SK-N-SH (cell line): ENCODE measurements around the gene HERC3.

Source experiments
- FOXM1 ChIP-seq: IDR thresholded peaks from 2 replicates; pipeline ENCODE4 v1.4.0; 2012; ENCODE audit warnings: low read depth, mild to moderate bottlenecking
- POLR2AphosphoS5 ChIP-seq: IDR thresholded peaks from 2 replicates; pipeline ENCODE4 v1.6.1; 2012; ENCODE audit warnings: low read depth, low read length
- RAD21 ChIP-seq: IDR thresholded peaks from 2 replicates; pipeline ENCODE4 v1.6.1; 2012; ENCODE audit warnings: mild to moderate bottlenecking, low read length
- SMC3 ChIP-seq: IDR thresholded peaks from 2 replicates; pipeline ENCODE4 v1.6.1; 2012; ENCODE audit warnings: low read depth, low read length, improper control_type of control experiment
- YY1 ChIP-seq: IDR thresholded peaks from 2 replicates; pipeline ENCODE4 v1.4.0; 2012; ENCODE audit warnings: low read depth, mild to moderate bottlenecking
- TF ChIP-seq, protein P1 (sequence below): IDR thresholded peaks from 2 replicates; pipeline ENCODE4 v1.6.1; 2012; ENCODE audit warnings: mild to moderate bottlenecking, low read depth, low read length, moderate library complexity
- TF ChIP-seq, protein P2 (sequence below): fragments of 200-600 bp; sonication (generic); IDR thresholded peaks from 2 replicates; pipeline ENCODE4 v1.6.1; 2017; ENCODE audit warnings: antibody characterized with exemption, mild to moderate bottlenecking, moderate library complexity

DNA sequence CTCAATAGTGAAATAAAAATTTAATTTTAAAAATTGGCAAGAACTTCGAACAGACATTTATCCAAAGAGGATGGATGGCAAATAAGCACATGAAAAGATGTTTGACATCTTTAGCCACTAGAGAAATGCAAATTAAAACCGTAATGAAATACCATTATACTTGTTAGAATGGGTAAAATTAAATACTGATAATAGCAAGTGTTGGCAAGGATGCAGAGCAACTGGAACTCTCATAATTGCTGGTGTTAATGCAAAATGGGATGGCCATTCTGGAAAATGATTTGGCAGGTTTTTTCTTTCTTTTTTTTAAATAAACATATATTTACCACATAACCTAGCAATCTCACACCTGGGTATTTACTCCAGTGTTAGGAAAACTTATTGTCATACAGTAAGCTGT is 51.7 kb downstream of the HERC3 start:
- no peak for TF ChIP-seq POLR2AphosphoS5
- no peak for TF ChIP-seq YY1
- TF ChIP-seq RAD21, result no peak
- TF ChIP-seq, protein P1, sequence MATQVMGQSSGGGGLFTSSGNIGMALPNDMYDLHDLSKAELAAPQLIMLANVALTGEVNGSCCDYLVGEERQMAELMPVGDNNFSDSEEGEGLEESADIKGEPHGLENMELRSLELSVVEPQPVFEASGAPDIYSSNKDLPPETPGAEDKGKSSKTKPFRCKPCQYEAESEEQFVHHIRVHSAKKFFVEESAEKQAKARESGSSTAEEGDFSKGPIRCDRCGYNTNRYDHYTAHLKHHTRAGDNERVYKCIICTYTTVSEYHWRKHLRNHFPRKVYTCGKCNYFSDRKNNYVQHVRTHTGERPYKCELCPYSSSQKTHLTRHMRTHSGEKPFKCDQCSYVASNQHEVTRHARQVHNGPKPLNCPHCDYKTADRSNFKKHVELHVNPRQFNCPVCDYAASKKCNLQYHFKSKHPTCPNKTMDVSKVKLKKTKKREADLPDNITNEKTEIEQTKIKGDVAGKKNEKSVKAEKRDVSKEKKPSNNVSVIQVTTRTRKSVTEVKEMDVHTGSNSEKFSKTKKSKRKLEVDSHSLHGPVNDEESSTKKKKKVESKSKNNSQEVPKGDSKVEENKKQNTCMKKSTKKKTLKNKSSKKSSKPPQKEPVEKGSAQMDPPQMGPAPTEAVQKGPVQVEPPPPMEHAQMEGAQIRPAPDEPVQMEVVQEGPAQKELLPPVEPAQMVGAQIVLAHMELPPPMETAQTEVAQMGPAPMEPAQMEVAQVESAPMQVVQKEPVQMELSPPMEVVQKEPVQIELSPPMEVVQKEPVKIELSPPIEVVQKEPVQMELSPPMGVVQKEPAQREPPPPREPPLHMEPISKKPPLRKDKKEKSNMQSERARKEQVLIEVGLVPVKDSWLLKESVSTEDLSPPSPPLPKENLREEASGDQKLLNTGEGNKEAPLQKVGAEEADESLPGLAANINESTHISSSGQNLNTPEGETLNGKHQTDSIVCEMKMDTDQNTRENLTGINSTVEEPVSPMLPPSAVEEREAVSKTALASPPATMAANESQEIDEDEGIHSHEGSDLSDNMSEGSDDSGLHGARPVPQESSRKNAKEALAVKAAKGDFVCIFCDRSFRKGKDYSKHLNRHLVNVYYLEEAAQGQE, result no peak
- TF ChIP-seq, protein P2, sequence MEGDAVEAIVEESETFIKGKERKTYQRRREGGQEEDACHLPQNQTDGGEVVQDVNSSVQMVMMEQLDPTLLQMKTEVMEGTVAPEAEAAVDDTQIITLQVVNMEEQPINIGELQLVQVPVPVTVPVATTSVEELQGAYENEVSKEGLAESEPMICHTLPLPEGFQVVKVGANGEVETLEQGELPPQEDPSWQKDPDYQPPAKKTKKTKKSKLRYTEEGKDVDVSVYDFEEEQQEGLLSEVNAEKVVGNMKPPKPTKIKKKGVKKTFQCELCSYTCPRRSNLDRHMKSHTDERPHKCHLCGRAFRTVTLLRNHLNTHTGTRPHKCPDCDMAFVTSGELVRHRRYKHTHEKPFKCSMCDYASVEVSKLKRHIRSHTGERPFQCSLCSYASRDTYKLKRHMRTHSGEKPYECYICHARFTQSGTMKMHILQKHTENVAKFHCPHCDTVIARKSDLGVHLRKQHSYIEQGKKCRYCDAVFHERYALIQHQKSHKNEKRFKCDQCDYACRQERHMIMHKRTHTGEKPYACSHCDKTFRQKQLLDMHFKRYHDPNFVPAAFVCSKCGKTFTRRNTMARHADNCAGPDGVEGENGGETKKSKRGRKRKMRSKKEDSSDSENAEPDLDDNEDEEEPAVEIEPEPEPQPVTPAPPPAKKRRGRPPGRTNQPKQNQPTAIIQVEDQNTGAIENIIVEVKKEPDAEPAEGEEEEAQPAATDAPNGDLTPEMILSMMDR, result no peak
- no peak for TF ChIP-seq SMC3
- no peak for TF ChIP-seq FOXM1
